ENCODE results near the gene GALNT6. TPM values are rescaled to one million over a fixed set of nuclear protein-coding genes. Genes with fewer than 3 reads are reported as not detected.
A peak's percentile ranks its signal among the peaks of the same experiment; 100 is the strongest.

Gene GALNT6
- total RNA-seq, 6 experiments from 2014 or later: 0.55 to 3.3 (median 1.3) TPM

DNA sequence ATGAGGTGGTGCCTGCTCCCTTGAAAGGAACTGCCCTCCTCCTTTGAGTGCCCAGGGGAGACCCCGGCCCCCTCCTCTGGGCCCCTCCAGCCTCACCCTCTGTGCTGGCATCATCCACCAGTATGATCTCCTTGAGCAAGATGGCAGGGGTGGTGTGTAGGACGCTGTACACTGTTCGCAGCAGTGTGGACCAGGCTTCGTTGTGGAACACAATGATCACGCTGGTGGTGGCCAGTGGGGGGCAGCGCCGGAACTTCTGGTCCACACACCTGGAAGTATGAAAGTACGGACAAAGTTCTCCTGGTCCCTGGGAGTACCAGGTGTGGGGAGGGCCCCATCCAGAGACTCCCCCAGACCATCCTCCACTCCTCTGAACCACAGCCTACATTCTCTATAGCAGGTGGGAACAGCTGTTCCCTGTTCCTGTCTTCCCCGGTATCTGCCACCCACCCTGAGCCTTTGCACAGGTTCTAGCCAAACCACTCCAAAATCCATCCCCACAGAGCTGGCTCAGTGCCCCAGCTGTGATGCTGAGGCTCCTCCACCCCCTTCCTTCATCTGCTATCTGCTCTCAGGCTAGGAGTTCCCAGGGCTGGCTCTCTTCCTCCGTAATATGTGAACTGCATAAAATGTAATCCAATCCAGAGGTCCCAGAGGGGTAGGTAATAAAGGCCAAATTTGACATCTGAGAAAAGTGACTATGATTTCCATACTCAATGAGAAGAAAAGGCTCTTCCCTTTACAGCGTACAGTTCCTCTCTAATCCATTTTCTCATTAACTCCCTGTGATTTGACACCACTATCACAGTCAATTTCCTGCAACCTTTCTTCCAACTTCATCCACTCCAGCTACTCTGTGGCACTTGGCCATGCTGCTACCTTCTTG is 13.9 kb downstream of the GALNT6 start:
- no peak for ATAC-seq
- H3K36me3 ChIP-seq: no peaks in the 10 kb centered on the region

DNA sequence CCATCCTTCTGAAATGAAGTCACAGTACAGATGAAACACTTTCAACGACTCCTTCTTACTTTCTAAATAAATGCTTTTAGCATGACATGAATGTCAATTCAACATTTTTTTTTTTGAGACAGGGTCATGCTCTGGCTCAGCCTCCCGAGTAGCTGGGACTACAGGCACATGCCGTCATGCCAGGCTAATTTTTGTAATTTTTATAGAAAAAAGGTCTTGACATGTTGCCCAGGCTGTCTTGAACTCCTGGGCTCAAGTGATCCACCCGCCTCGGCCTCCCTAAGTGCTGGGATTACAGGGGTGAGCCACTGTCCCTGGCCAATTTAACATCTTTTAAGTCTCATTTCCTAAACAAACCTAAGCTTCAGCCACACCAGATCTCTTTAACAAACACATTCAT is 16.4 kb downstream of the GALNT6 start:
- WGBS (ENCODE audit: insufficient coverage, low coverage, low lambda C conversion rate, missing lambda C conversion rate): 77% methylated on average over 3 of the region's 5 CpGs
- no peak overlapping the region for H3K27ac ChIP-seq
- H3K27me3 ChIP-seq: no peaks in the 10 kb centered on the region
- H3K4me1 ChIP-seq: peaks cover 0 to 16% (median 2%) of the 10 kb centered on the region in 4 donors
- no peak for TF ChIP-seq POLR2A (IDR thresholded peaks at IDR 0.05)
- TF ChIP-seq, protein P1, sequence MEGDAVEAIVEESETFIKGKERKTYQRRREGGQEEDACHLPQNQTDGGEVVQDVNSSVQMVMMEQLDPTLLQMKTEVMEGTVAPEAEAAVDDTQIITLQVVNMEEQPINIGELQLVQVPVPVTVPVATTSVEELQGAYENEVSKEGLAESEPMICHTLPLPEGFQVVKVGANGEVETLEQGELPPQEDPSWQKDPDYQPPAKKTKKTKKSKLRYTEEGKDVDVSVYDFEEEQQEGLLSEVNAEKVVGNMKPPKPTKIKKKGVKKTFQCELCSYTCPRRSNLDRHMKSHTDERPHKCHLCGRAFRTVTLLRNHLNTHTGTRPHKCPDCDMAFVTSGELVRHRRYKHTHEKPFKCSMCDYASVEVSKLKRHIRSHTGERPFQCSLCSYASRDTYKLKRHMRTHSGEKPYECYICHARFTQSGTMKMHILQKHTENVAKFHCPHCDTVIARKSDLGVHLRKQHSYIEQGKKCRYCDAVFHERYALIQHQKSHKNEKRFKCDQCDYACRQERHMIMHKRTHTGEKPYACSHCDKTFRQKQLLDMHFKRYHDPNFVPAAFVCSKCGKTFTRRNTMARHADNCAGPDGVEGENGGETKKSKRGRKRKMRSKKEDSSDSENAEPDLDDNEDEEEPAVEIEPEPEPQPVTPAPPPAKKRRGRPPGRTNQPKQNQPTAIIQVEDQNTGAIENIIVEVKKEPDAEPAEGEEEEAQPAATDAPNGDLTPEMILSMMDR (IDR thresholded peaks at IDR 0.05): no peak
- no peak for DNase-seq
- no peak overlapping the region for H3K4me3 ChIP-seq
- ATAC-seq: no peak
- no peaks in the 10 kb centered on the region for H3K9me3 ChIP-seq
- no peaks in the 10 kb centered on the region for H3K36me3 ChIP-seq
- intact Hi-C loops (cut with DNase I): no loop called here

More for the DNA sequence above, 13.9 kb downstream of the GALNT6 start:
- intact Hi-C loops (cut with DNase I): no loop called here
- no peak overlapping the region for H3K4me3 ChIP-seq
- WGBS (ENCODE audit: insufficient coverage, low coverage, low lambda C conversion rate, missing lambda C conversion rate): 85% methylated on average over 2 of the region's 11 CpGs
- H3K9me3 ChIP-seq: no peaks in the 10 kb centered on the region
- no peaks in the 10 kb centered on the region for H3K27me3 ChIP-seq
- H3K27ac ChIP-seq: no peak overlapping the region
- no peak for DNase-seq
- peaks cover 0 to 2% (median 0%) of the 10 kb centered on the region in 4 donors for H3K4me1 ChIP-seq
- TF ChIP-seq, protein P1 (IDR thresholded peaks at IDR 0.05): no peak
- no peak for TF ChIP-seq POLR2A (IDR thresholded peaks at IDR 0.05)

DNA sequence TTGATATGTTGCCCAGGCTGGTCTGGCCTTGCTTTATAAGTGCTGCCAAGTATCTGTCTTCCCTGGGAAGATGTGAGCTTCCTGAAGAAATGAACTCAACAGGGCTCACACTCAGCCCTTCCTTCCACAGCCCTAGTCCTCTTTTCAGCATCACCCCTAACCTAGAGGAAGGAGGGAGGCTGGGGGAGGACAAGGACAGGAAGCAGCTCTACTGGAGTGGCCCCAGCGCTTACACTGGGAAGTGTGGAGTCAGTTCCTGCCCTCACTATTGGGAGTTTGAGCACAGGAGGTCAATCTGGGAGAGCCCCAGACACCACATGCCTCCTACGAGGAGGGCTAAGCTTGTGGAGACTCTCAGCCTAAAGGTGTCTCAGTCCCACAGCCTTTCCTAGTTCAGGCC is 16.8 kb downstream of the GALNT6 start:
- WGBS (ENCODE audit: insufficient coverage, low coverage, low lambda C conversion rate, missing lambda C conversion rate): no CpG with 5 or more reads among the region's 2 CpGs

DNA sequence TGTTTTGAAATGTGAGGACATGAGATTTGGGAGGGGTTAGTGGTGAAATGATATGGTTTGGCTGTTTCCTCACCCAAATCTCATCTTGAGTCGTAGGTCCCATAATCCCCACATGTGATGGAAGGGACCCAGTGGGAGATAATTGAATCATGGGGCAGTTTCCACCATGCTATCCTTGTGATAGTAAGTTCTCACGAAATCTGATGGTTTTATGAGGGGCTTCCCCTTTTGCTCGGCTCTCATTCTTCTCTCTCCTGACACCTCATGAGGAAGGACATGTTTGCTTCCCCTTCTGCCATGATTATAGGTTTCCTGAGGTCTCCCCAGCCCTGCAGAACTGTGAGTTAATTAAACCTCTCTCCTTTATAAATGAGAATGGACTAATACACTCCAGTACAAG is 18.0 kb downstream of the GALNT6 start:
- intact Hi-C loops (cut with DNase I): no loop called here
- H3K4me1 ChIP-seq: peaks cover 0 to 16% (median 2%) of the 10 kb centered on the region in 4 donors
- H3K27me3 ChIP-seq: no peaks in the 10 kb centered on the region
- H3K9me3 ChIP-seq: no peaks in the 10 kb centered on the region
- ATAC-seq: no peak
- no peak overlapping the region for H3K4me3 ChIP-seq
- no peak for TF ChIP-seq POLR2A (IDR thresholded peaks at IDR 0.05)
- TF ChIP-seq, protein P1 (IDR thresholded peaks at IDR 0.05): no peak
- no peak overlapping the region for H3K27ac ChIP-seq
- H3K36me3 ChIP-seq: no peaks in the 10 kb centered on the region
- 89% methylated on average over 3 of the region's 3 CpGs for WGBS (ENCODE audit: insufficient coverage, low coverage, low lambda C conversion rate, missing lambda C conversion rate)
- no peak for DNase-seq

More for the DNA sequence above, 16.8 kb downstream of the GALNT6 start:
- DNase-seq (no peak), ATAC-seq (peak in 1 of 4 donors; percentile 2)
- intact Hi-C loops (cut with DNase I): no loop called here
- TF ChIP-seq, protein P1 (IDR thresholded peaks at IDR 0.05): no peak
- TF ChIP-seq POLR2A (IDR thresholded peaks at IDR 0.05): no peak
- H3K9me3 ChIP-seq: no peaks in the 10 kb centered on the region
- no peak overlapping the region for H3K4me3 ChIP-seq
- H3K4me1 ChIP-seq: peaks cover 0 to 16% (median 2%) of the 10 kb centered on the region in 4 donors
- no peak overlapping the region for H3K27ac ChIP-seq
- no peaks in the 10 kb centered on the region for H3K36me3 ChIP-seq
- no peaks in the 10 kb centered on the region for H3K27me3 ChIP-seq
